C4-2B (cell line): ENCODE results near the gene CDKN2B-AS1.

ENCODE experiments used
- ZFX ChIP-seq: fragments of 450-650 bp; IDR thresholded peaks from 2 replicates; pipeline ENCODE4 v1.6.1; 2017
- TF ChIP-seq, protein P1 (sequence below): fragments of 450-650 bp; conservative IDR thresholded peaks from 2 replicates; pipeline ENCODE4 v1.5.1; 2017; ENCODE audit warnings: mild to moderate bottlenecking

DNA sequence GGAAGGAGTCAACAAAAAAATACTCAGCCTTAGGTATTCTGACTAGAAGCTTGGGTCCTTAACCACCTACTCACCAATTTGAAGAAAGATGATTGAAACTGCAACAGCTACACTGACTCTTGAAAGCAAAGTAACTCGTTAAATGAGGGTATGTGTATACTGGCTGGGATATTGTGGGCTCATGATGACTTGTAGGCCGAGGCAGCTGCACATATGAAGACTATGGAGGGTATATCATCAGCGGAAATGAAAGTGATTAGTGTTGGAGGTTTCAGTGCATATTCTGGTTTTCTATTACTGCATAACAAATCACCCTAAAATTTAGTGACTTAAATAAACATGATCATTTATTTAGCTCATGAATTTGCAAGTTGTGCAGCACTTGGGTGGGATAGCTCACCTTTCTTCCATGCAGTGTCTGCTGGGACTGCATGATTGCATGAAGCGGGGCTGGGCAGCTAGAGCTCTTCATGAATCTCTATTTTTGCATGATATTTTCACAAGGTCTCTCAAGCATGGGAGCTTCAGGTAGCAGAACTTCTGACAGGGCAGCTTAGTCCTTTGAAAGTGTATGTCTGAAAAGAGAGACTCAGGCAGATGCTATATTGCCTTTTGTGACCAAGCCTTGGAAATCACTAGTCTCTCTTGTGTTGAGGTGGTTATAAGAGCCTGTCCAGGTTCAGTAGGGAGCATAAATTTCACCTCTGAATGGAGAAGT lies 110.6 kb downstream of the CDKN2B-AS1 start:
- TF ChIP-seq, protein P1, sequence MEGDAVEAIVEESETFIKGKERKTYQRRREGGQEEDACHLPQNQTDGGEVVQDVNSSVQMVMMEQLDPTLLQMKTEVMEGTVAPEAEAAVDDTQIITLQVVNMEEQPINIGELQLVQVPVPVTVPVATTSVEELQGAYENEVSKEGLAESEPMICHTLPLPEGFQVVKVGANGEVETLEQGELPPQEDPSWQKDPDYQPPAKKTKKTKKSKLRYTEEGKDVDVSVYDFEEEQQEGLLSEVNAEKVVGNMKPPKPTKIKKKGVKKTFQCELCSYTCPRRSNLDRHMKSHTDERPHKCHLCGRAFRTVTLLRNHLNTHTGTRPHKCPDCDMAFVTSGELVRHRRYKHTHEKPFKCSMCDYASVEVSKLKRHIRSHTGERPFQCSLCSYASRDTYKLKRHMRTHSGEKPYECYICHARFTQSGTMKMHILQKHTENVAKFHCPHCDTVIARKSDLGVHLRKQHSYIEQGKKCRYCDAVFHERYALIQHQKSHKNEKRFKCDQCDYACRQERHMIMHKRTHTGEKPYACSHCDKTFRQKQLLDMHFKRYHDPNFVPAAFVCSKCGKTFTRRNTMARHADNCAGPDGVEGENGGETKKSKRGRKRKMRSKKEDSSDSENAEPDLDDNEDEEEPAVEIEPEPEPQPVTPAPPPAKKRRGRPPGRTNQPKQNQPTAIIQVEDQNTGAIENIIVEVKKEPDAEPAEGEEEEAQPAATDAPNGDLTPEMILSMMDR: no peak
- no peak for TF ChIP-seq ZFX
